Measurements from ENCODE around the gene NUP42.

GRCh38 chr7:23191022-23191421 is 9.2 kb downstream of the NUP42 start:
- TF ChIP-seq EZH2 (IDR thresholded peaks at IDR 0.05; ENCODE audit: low read length) (no peak), CTCF (optimal IDR thresholded peaks at IDR 0.05 in 1 of 3, IDR thresholded peaks at IDR 0.05 in 1 of 3, conservative IDR thresholded peaks at IDR 0.05 in 1 of 3; ENCODE audit: extremely low read depth in 1 of 3, insufficient read depth in 2 of 3, low read length in 3 of 3) (no peak)

Measured in keratinocyte (primary cell).